Measurements from ENCODE around the gene ARHGEF3.
"Not testable (repeated sequence)": the region's sequence is repeated elsewhere in the genome, so short reads cannot be mapped to it uniquely, and the experiment has no call there.

- TF ChIP-seq EZH2 (IDR thresholded peaks at IDR 0.05); POLR2AphosphoS5 (IDR thresholded peaks at IDR 0.05; ENCODE audit: borderline replicate concordance, low read depth, low read length); FOXP2 (optimal IDR thresholded peaks at IDR 0.05; ENCODE audit: control extremely low read depth, extremely low read length, insufficient read depth): not testable (repeated sequence)
Observed at GRCh38 chr3:56718809-56719208, 82.9 kb downstream of the ARHGEF3 start.

All from SK-N-MC (cell line).